ENCODE results near the gene SRRM5.
"Not testable (repeated sequence)": the region's sequence is repeated elsewhere in the genome, so short reads cannot be mapped to it uniquely, and the experiment has no call there.

SRRM5 gene

GRCh38 chr19:43639519-43640423 is 27.9 kb downstream of the SRRM5 start, which contains the start of gene CADM4:
TSS of gene CADM4 (minus strand) at chr19:43639850. CDS start at chr19:43639790, 60 bp downstream.
- DNase-seq: peak; percentile 40 to 42

- DNase-seq: no peak
These were observed 28.5 kb downstream of the SRRM5 start for GRCh38 chr19:43640424-43640757.

GRCh38 chr19:43641333-43641732 is 29.4 kb downstream of the SRRM5 start:
- DNase-seq: no peak

- DNase-seq: no peak
These were observed 30.6 kb downstream of the SRRM5 start for GRCh38 chr19:43642531-43642930.

- DNase-seq: no peak
These were observed 31.4 kb downstream of the SRRM5 start for GRCh38 chr19:43643326-43643725.

- DNase-seq: no peak
These were observed 32.3 kb downstream of the SRRM5 start for GRCh38 chr19:43644181-43644580.

- DNase-seq: no peak
These were observed 36.7 kb downstream of the SRRM5 start for GRCh38 chr19:43648633-43649032.

GRCh38 chr19:43649514-43649913 is 37.6 kb downstream of the SRRM5 start:
- DNase-seq: no peak

- not testable (repeated sequence) for DNase-seq
These were observed 38.4 kb downstream of the SRRM5 start for GRCh38 chr19:43650276-43650675.

- DNase-seq: peak; percentile 14 to 17
These were observed 40.1 kb downstream of the SRRM5 start for GRCh38 chr19:43651758-43652545.

GRCh38 chr19:43652546-43652874 is 40.6 kb downstream of the SRRM5 start:
- no peak for DNase-seq

- no peak for DNase-seq
These were observed 44.5 kb downstream of the SRRM5 start for GRCh38 chr19:43656436-43656835.

- DNase-seq: no peak
These were observed 46.1 kb downstream of the SRRM5 start for GRCh38 chr19:43658001-43658400.

GRCh38 chr19:43658494-43658893 is 46.6 kb downstream of the SRRM5 start:
- DNase-seq: no peak

GRCh38 chr19:43660301-43660970 is 48.5 kb downstream of the SRRM5 start:
- no peak for DNase-seq

- no peak for DNase-seq
These were observed 49.1 kb downstream of the SRRM5 start for GRCh38 chr19:43660971-43661360.

GRCh38 chr19:43662487-43662886 is 50.6 kb downstream of the SRRM5 start:
- no peak for DNase-seq

- no peak for DNase-seq
These were observed 52.1 kb downstream of the SRRM5 start for GRCh38 chr19:43664018-43664417.

All from activated CD4-positive, alpha-beta T cell treated with anti-CD3 and anti-CD28 coated beads, Interleukin-2, amount 50 U/mL, for 4 hours (primary cell).